Panc1 (cell line): Measurements from ENCODE around the gene MDFI. TPM values are rescaled to one million over a fixed set of nuclear protein-coding genes. Genes with fewer than 3 reads are reported as not detected.

ENCODE experiments used
- ATAC-seq: fragments of 200-7000 bp; cut with Tn5 transposase; 2 replicates; pipeline ENCODE4 v1.9.1; 2020; ENCODE audit warnings: mild to moderate bottlenecking, moderate library complexity
- BruUV-seq: library from RNA; stranded (reverse); fragments of 400-500 nt; replicated peaks from 2 replicates; lab custom pipeline; 2021; lab: Mats Ljungman, UMichigan
- CTCF ChIA-PET: fragments of 300-600 bp; sonication (Branson Sonifier 250); formaldehyde crosslinking; loops from one replicate; lab custom pipeline; 2022; ENCODE audit warnings: antibody characterized with exemption; lab: Charles Lee
- POLR2A ChIA-PET: fragments of 300-600 bp; sonication (Branson Sonifier 250); formaldehyde crosslinking; loops from one replicate; lab custom pipeline; 2022; ENCODE audit warnings: antibody characterized with exemption; lab: Charles Lee
- DNase-seq: peaks from one replicate; pipeline ENCODE4 v3.0.0-alpha.2; 2010; ENCODE audit warnings: low read depth, low spot score
- H3K27ac ChIP-seq: 2 replicates; pipeline ENCODE4 v1.5.1; 2011; ENCODE audit warnings: mild to moderate bottlenecking, low read length, inconsistent platforms
- H3K27me3 ChIP-seq: fragments of 200-500 bp; sonication (Bioruptor generic); 2 replicates; pipeline ENCODE4 v1.6.0; 2014; ENCODE audit warnings: low read length, inconsistent platforms; ENCODE audit not compliant: control insufficient read depth, insufficient read depth
- H3K36me3 ChIP-seq: fragments of 200-500 bp; sonication (Bioruptor generic); 2 replicates; pipeline ENCODE4 v1.5.1; 2014; ENCODE audit warnings: inconsistent platforms, mild to moderate bottlenecking, low read length, moderate library complexity; ENCODE audit not compliant: control insufficient read depth, insufficient read depth
- H3K4me1 ChIP-seq: 2 replicates; pipeline ENCODE4 v1.5.1; 2011; ENCODE audit warnings: inconsistent platforms, mild to moderate bottlenecking, low read length, moderate library complexity; ENCODE audit not compliant: control insufficient read depth, insufficient read depth
- H3K4me3 ChIP-seq, 2 experiments: 2 replicates each; pipeline ENCODE4 v1.5.1; 2011 to 2012; ENCODE audit warnings: low read depth in 2 of 2, low read length in 2 of 2, mild to moderate bottlenecking in 2 of 2, inconsistent platforms in 1 of 2, moderate library complexity in 1 of 2
- H3K9me3 ChIP-seq: fragments of 200-500 bp; sonication (Bioruptor generic); 2 replicates; pipeline ENCODE4 v1.5.1; 2014; ENCODE audit warnings: low read depth, mild to moderate bottlenecking, inconsistent platforms, low read length, moderate library complexity; ENCODE audit not compliant: control insufficient read depth, insufficient read depth
- POLR2AphosphoS5 ChIP-seq: IDR thresholded peaks from 2 replicates; pipeline ENCODE4 v1.6.1; 2012; ENCODE audit warnings: mild to moderate bottlenecking, low read depth, low read length, moderate library complexity
- SIN3A ChIP-seq: IDR thresholded peaks from 2 replicates; pipeline ENCODE4 v1.6.1; 2012; ENCODE audit warnings: low read depth, mild to moderate bottlenecking, low read length, moderate library complexity, borderline replicate concordance; ENCODE audit not compliant: insufficient read depth
- TCF7L2 ChIP-seq: IDR thresholded peaks from 2 replicates; pipeline ENCODE4 v1.6.1; 2011; ENCODE audit warnings: mild to moderate bottlenecking, low read depth, low read length, inconsistent platforms
- in situ Hi-C: cut with HindIII; loops from 2 replicates; pipeline ENCODE4 v1.10.0; 2016; ENCODE audit warnings: low sequenced_read_pairs, low pct_unique_long_range_greater_than_20kb
- intact Hi-C: fragments of 100-400 bp; cut with micrococcal nuclease; formaldehyde crosslinking; loops from one replicate; pipeline ENCODE4 v1.10.0; 2022; ENCODE audit not compliant: unreplicated experiment
- total RNA-seq: library from RNA; stranded (reverse); gene quantifications from one replicate; pipeline ENCODE4 v1.2.1, GENCODE V29; 2021; ENCODE audit not compliant: unreplicated experiment
- TF ChIP-seq, protein P1 (sequence below), 2 experiments: IDR thresholded peaks; 2 replicates each; pipeline ENCODE4 v1.6.1; 2011 to 2012; ENCODE audit warnings: low read depth in 2 of 2, control low read depth in 1 of 2, low read length in 1 of 2, mild to moderate bottlenecking in 1 of 2, moderate library complexity in 1 of 2; ENCODE audit not compliant: insufficient read depth in 1 of 2
- TF ChIP-seq, protein P2 (sequence below): fragments of 450-650 bp; IDR thresholded peaks from 2 replicates; pipeline ENCODE4 v1.5.1; 2017; ENCODE audit warnings: mild to moderate bottlenecking

The MDFI gene
- total RNA-seq, 1 experiment from 2014 or later: 0.54 TPM

DNA sequence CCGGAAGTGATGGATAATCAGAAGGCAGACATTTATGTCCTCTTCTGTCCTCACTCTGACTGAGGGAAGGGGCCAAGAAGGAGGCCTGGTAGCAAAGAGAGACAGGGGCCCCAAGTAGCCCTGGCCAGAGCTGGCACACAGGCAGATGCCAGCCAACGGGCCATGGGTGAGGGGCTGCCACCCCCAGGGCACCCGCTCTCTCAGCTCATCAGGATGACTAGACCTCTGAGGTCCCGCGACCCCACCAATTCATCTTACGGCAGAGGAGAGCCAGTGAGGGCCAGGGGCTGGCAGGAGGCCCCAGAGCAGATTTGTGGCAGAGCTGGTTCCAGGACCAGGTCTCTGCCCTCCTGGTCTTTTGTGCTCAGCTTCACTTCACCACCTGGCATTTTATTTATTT, 43.1 kb upstream of the MDFI start:
- no peaks in the 10 kb centered on the region for H3K4me1 ChIP-seq
- H3K36me3 ChIP-seq: no peaks in the 10 kb centered on the region
- H3K9me3 ChIP-seq: no peaks in the 10 kb centered on the region
- intact Hi-C loops (no loop called here), in situ Hi-C loops (no loop called here)
- ChIA-PET POLR2A (no interaction called here), CTCF (no interaction called here)
- H3K27me3 ChIP-seq: no peaks in the 10 kb centered on the region
- TF ChIP-seq TCF7L2: no peak
- TF ChIP-seq, protein P1, sequence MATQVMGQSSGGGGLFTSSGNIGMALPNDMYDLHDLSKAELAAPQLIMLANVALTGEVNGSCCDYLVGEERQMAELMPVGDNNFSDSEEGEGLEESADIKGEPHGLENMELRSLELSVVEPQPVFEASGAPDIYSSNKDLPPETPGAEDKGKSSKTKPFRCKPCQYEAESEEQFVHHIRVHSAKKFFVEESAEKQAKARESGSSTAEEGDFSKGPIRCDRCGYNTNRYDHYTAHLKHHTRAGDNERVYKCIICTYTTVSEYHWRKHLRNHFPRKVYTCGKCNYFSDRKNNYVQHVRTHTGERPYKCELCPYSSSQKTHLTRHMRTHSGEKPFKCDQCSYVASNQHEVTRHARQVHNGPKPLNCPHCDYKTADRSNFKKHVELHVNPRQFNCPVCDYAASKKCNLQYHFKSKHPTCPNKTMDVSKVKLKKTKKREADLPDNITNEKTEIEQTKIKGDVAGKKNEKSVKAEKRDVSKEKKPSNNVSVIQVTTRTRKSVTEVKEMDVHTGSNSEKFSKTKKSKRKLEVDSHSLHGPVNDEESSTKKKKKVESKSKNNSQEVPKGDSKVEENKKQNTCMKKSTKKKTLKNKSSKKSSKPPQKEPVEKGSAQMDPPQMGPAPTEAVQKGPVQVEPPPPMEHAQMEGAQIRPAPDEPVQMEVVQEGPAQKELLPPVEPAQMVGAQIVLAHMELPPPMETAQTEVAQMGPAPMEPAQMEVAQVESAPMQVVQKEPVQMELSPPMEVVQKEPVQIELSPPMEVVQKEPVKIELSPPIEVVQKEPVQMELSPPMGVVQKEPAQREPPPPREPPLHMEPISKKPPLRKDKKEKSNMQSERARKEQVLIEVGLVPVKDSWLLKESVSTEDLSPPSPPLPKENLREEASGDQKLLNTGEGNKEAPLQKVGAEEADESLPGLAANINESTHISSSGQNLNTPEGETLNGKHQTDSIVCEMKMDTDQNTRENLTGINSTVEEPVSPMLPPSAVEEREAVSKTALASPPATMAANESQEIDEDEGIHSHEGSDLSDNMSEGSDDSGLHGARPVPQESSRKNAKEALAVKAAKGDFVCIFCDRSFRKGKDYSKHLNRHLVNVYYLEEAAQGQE (IDR thresholded peaks at IDR 0.05; ENCODE audit: insufficient read depth in 1 of 2, low read depth in 2 of 2, low read length in 1 of 2): no peak
- TF ChIP-seq SIN3A: no peak
- TF ChIP-seq, protein P2, sequence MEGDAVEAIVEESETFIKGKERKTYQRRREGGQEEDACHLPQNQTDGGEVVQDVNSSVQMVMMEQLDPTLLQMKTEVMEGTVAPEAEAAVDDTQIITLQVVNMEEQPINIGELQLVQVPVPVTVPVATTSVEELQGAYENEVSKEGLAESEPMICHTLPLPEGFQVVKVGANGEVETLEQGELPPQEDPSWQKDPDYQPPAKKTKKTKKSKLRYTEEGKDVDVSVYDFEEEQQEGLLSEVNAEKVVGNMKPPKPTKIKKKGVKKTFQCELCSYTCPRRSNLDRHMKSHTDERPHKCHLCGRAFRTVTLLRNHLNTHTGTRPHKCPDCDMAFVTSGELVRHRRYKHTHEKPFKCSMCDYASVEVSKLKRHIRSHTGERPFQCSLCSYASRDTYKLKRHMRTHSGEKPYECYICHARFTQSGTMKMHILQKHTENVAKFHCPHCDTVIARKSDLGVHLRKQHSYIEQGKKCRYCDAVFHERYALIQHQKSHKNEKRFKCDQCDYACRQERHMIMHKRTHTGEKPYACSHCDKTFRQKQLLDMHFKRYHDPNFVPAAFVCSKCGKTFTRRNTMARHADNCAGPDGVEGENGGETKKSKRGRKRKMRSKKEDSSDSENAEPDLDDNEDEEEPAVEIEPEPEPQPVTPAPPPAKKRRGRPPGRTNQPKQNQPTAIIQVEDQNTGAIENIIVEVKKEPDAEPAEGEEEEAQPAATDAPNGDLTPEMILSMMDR: no peak
- TF ChIP-seq POLR2AphosphoS5: no peak
- no TSS peak for BruUV-seq
- H3K4me3 ChIP-seq: no peak overlapping the region
- no peak overlapping the region for H3K27ac ChIP-seq
- no peak for DNase-seq
- no peak for ATAC-seq

DNA sequence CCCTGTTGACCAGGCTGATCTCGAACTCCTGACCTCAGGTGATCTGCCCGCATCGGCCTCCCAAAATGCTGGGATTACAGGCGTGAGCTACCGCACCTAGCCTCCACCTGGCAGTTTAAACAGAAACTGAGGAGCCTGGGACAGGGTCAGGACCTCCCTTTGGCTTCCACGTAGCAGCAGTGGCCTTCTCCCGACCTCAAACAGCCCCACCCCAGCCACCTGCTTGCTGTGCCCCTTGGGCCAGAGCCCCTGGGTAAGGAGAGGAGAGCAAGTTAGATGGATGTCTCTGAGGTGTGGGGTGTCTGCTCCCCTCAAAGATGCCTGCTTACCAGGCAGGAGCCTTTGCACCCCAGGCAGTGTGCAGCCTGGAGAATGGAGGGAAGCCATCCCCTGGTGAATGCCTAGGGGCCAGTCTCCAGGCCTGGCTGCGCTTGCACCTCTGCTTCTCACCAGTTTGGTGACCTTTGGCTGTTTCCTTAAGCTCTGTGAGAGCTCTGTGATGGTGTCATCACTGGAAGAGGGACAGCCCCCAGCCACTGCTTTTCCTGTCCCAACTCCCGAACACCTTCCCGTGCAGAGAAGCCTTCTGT, 42.1 kb upstream of the MDFI start:
- intact Hi-C loops: no loop called here
- CTCF ChIA-PET: interaction anchor here (0.6 to 1.1 kb wide), 4 partner anchors 96 to 231 kb away, joined by 3 to 5 read pairs (median 4); no protein-coding TSS in a partner anchor

More for the DNA sequence above, 42.1 kb upstream of the MDFI start:
- in situ Hi-C loops: no loop called here
- TF ChIP-seq POLR2AphosphoS5 (no peak), TCF7L2 (no peak), SIN3A (no peak)
- TF ChIP-seq, protein P2: no peak
- TF ChIP-seq, protein P1 (IDR thresholded peaks at IDR 0.05; ENCODE audit: insufficient read depth in 1 of 2, low read depth in 2 of 2, low read length in 1 of 2): no peak
- Histone ChIP-seq H3K27me3 (no peaks in the 10 kb centered on the region), H3K4me3 (no peak overlapping the region), H3K27ac (no peak overlapping the region), H3K4me1 (no peaks in the 10 kb centered on the region), H3K36me3 (no peaks in the 10 kb centered on the region), H3K9me3 (no peaks in the 10 kb centered on the region)
- ATAC-seq (no peak), DNase-seq (no peak)
- no TSS peak for BruUV-seq
- POLR2A ChIA-PET: no interaction called here
